OCI-LY3 (cell line): Measurements from ENCODE around the gene CST3.

ENCODE experiments used
- H2AFZ ChIP-seq: fragments of 200-600, 300-600 bp; shearing (Covaris generic); 2 replicates; pipeline ENCODE4 v1.6.0; 2014; ENCODE audit warnings: antibody characterized with exemption, low read depth, low read length
- H3K27ac ChIP-seq: fragments of 200-600, 300-600 bp; sonication (generic); 2 replicates; pipeline ENCODE4 v1.5.1; 2014; ENCODE audit warnings: mild to moderate bottlenecking, low read length, moderate library complexity, mixed read lengths
- H3K27me3 ChIP-seq: fragments of 200-600, 300-600 bp; sonication (generic); 2 replicates; pipeline ENCODE4 v1.6.1; 2014; ENCODE audit warnings: low read depth, low read length, mixed read lengths
- H3K36me3 ChIP-seq: fragments of 200-600, 300-600 bp; sonication (generic); replicated peaks from 2 replicates; pipeline ENCODE3; 2014; ENCODE audit warnings: low read depth, low read length, mixed read lengths
- H3K4me1 ChIP-seq: fragments of 300-600, 200-600 bp; sonication (generic); 2 replicates; pipeline ENCODE4 v1.6.1; 2014; ENCODE audit warnings: low read length, mixed read lengths
- H3K4me2 ChIP-seq: fragments of 200-600, 300-600 bp; sonication (generic); 2 replicates; pipeline ENCODE4 v1.6.1; 2014; ENCODE audit warnings: low read length, mixed read lengths
- H3K4me3 ChIP-seq: fragments of 300-600, 200-600 bp; sonication (generic); 2 replicates; pipeline ENCODE4 v1.5.1; 2014; ENCODE audit warnings: antibody characterized with exemption, mild to moderate bottlenecking, low read length, moderate library complexity
- H3K79me2 ChIP-seq: fragments of 300-600, 200-600 bp; shearing (Covaris generic); 2 replicates; pipeline ENCODE4 v1.6.1; 2014; ENCODE audit warnings: mild to moderate bottlenecking, low read length, mixed read lengths
- H3K9ac ChIP-seq: fragments of 300-600, 200-600 bp; shearing (Covaris generic); 2 replicates; pipeline ENCODE4 v1.6.0; 2014; ENCODE audit warnings: mild to moderate bottlenecking, low read length, moderate library complexity
- H3K9me3 ChIP-seq: fragments of 200-600, 300-600 bp; shearing (Covaris generic); 2 replicates; pipeline ENCODE4 v1.6.1; 2014; ENCODE audit warnings: low read length, mixed read lengths; ENCODE audit not compliant: insufficient read depth
- H4K20me1 ChIP-seq: fragments of 200-600, 300-600 bp; sonication (generic); 2 replicates; pipeline ENCODE4 v1.6.1; 2016; ENCODE audit warnings: low read length, mixed read lengths; ENCODE audit not compliant: insufficient read depth
- EZH2phosphoT487 ChIP-seq: fragments of 200-600 bp; shearing (Covaris generic); IDR thresholded peaks from 2 replicates; pipeline ENCODE4 v1.6.1; 2018; ENCODE audit warnings: antibody characterized with exemption, mixed run types, low read depth
- TF ChIP-seq, protein P1 (sequence below): fragments of 200-600, 300-600 bp; sonication (generic); IDR thresholded peaks from 2 replicates; pipeline ENCODE4 v1.5.1; 2014; ENCODE audit warnings: antibody characterized with exemption, low read length, low read depth

CST3 gene

DNA sequence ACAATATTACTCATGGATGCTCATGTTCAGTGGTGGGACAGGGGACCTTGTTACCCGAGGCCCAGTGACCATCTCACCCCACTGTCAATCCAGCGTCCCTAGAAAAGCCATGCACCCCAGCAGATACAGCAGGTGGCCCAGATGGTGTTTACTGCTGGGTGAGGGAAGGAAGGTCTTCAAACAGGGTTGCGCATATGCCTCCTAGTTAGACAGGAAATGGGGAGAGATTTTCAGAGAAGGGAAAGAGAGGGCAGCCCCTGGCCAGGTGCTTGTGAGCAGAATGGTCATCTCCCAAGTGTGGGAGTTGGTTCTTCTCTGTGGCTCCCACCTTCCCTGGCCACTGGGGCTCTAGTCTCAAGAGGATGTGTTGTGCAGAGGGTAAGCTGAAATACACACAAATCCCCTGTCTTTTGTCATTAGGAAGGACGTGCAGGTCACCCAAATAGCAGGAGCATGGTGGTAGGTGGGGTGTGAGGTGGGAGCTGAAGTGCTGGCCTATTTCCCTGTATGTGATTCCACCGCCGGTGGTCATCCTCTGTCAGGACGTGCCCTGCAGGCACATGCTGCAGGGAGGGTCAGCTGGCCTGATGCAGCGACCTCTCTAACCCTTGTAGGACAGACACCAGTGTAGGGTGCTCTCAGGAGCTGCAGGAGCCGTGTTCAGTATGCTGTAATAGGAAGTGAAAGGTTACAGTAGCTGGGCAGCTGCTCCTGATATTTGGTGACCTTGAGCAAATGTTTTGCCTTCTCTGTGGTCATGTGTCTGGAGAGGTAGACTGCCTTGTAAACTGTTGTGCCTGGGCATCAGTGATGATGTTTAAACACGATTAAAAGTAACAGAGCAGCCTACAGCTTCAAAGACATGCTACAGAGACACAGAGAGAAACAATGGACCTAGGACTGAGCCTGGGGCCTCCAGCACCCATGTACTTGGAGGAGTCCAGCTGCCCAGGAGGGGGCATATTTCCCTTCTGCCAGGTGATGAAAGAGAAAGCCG, 3.2 kb upstream of the CST3 start:
- H4K20me1 ChIP-seq, result no peaks in the 10 kb centered on the region
- H3K4me1 ChIP-seq, result peaks cover 59% of the 10 kb centered on the region
- no peak overlapping the region for H2AFZ ChIP-seq
- no peaks in the 10 kb centered on the region for H3K9me3 ChIP-seq
- H3K27ac ChIP-seq, result no peak overlapping the region
- H3K27me3 ChIP-seq, result no peaks in the 10 kb centered on the region; the same call in 1 of the 2 replicates
- peak overlapping the region; percentile 9; the same call in 1 of the 2 replicates for H3K4me3 ChIP-seq
- H3K36me3 ChIP-seq, result no peaks in the 10 kb centered on the region
- no peak overlapping the region for H3K9ac ChIP-seq
- H3K79me2 ChIP-seq, result no peaks in the 10 kb centered on the region
- H3K4me2 ChIP-seq, result peak overlapping the region; percentile 53
- TF ChIP-seq EZH2phosphoT487, result no peak
- TF ChIP-seq, protein P1, sequence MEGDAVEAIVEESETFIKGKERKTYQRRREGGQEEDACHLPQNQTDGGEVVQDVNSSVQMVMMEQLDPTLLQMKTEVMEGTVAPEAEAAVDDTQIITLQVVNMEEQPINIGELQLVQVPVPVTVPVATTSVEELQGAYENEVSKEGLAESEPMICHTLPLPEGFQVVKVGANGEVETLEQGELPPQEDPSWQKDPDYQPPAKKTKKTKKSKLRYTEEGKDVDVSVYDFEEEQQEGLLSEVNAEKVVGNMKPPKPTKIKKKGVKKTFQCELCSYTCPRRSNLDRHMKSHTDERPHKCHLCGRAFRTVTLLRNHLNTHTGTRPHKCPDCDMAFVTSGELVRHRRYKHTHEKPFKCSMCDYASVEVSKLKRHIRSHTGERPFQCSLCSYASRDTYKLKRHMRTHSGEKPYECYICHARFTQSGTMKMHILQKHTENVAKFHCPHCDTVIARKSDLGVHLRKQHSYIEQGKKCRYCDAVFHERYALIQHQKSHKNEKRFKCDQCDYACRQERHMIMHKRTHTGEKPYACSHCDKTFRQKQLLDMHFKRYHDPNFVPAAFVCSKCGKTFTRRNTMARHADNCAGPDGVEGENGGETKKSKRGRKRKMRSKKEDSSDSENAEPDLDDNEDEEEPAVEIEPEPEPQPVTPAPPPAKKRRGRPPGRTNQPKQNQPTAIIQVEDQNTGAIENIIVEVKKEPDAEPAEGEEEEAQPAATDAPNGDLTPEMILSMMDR, result peak; percentile 19; the same call in 1 of the 2 replicates

DNA sequence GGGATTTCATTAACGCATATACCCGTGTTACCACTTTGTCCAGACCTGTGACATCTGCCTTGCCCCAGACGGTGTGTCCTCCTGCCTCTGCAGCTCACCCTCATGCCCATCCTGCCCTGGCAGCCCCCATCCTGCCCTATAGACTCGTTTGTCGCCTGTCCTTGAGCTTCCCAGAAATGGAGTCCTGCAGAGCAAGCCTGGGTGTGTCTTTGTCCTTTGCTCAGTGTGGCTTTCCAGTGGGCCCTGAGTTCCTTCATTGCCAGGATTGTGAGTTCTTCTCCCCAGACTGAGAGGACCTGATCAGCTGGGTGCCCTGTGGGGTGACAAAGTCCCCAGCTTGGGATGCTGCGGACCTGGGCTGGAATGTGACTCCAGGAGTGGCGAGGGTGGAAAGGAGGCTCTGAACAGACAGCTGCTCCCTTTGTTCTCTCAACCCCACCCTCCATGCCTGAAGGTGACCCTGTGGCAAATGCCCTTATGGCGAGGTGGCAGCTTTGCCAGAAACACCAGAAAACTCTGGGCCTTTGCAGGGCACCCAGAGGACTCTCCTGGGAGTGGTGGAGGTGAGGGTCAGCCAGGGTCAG, 2.4 kb upstream of the CST3 start:
- TF ChIP-seq EZH2phosphoT487, result no peak
- TF ChIP-seq, protein P1, result no peak
- Histone ChIP-seq H2AFZ (no peak overlapping the region), H3K9ac (no peak overlapping the region), H3K79me2 (no peaks in the 10 kb centered on the region), H3K4me3 (no peak overlapping the region), H3K4me1 (peaks cover 50% of the 10 kb centered on the region), H3K36me3 (no peaks in the 10 kb centered on the region), H3K4me2 (no peak overlapping the region), H3K27me3 (no peaks in the 10 kb centered on the region; the same call in 1 of the 2 replicates), H3K27ac (no peak overlapping the region), H3K9me3 (no peaks in the 10 kb centered on the region), H4K20me1 (no peaks in the 10 kb centered on the region)

DNA sequence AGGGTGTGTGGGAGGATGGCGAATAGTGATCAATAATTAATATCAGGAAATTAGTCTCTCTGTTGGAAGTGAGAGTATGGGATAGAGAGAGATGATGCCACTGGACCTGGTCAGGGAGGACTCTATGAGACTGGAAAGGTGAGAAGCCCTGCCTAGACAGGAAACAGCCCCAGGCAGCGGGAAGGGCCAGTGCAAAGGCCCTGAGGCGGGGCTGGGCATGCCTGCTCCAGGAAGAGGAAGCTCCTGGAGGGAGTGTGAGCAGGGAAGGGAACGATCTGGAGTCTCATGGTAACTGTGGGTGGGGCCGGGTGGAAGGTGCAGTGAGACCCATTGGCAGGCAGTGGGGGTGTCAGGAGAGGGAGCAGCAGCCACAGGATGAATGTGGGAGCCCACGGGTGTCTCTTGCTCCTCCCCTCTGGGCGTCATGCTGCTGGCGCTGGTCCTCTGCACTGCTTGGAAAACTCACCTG, 1.8 kb upstream of the CST3 start:
- no peaks in the 10 kb centered on the region; the same call in 1 of the 2 replicates for H3K27me3 ChIP-seq
- H3K79me2 ChIP-seq, result no peaks in the 10 kb centered on the region
- TF ChIP-seq, protein P1, result no peak
- TF ChIP-seq EZH2phosphoT487, result no peak
- H2AFZ ChIP-seq, result no peak overlapping the region
- no peak overlapping the region for H3K4me3 ChIP-seq
- H3K9me3 ChIP-seq, result no peaks in the 10 kb centered on the region
- H3K27ac ChIP-seq, result no peak overlapping the region
- no peaks in the 10 kb centered on the region for H4K20me1 ChIP-seq
- H3K36me3 ChIP-seq, result no peaks in the 10 kb centered on the region
- H3K9ac ChIP-seq, result no peak overlapping the region
- peaks cover 45% of the 10 kb centered on the region for H3K4me1 ChIP-seq
- no peak overlapping the region for H3K4me2 ChIP-seq

DNA sequence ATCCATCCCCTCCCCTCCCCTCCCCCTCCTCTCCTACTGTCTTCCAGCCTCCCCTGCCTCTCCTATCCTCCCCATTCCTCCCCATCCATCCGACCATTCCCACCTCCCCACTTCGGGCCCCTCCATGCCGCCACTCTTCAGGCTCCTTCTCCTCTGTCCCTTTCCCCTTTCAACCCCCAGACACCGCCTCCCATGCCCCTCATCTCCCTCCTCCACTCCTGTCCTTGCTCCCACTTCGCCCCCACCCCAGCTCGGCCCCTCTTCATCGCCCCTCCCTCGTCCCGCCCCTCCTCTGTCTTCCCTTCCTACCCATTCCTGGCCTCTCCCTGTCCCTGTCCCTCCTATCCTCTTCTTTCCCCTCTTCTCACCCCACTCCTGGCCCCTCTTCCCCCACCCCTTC, 554 bp upstream of the CST3 start:
- no peak overlapping the region for H3K9ac ChIP-seq
- no peaks in the 10 kb centered on the region for H3K36me3 ChIP-seq
- H3K4me1 ChIP-seq, result peaks cover 33% of the 10 kb centered on the region
- no peak overlapping the region for H3K4me3 ChIP-seq
- H3K27ac ChIP-seq, result no peak overlapping the region
- TF ChIP-seq, protein P1, result no peak
- no peak for TF ChIP-seq EZH2phosphoT487
- H2AFZ ChIP-seq, result no peak overlapping the region
- H3K27me3 ChIP-seq, result no peaks in the 10 kb centered on the region; the same call in 1 of the 2 replicates
- H3K79me2 ChIP-seq, result no peaks in the 10 kb centered on the region
- H3K4me2 ChIP-seq, result no peak overlapping the region
- no peaks in the 10 kb centered on the region for H3K9me3 ChIP-seq
- no peaks in the 10 kb centered on the region for H4K20me1 ChIP-seq
